ENCODE data around the gene SERPINA12. TPM values are rescaled to one million over a fixed set of nuclear protein-coding genes. Genes with fewer than 3 reads are reported as not detected.

The SERPINA12 gene
- total RNA-seq, 1 donor from 2014 or later = not detected

DNA sequence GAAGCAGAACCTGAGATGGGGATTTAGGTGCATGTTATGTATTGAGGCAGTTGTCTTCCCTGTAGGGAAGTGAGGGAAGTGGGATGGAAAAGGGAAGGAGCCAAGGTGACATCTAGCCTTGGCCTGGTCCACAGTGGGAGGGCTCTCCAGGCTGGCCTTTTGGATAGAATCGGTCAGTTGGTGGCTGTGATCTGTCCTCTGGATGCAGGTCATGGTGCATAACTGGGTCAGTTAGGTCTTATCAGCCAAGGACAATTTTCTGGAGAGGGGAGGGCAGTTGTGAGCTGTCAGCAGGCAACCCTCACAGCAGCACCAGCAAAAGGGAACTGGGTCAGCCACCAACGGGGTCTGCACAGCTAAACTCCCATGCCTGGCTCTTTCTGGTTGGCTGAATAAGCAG, 9.6 kb downstream of the SERPINA12 start:
- Histone ChIP-seq H3K9me3 (ENCODE audit: control insufficient read depth in 3 of 3, low read length in 3 of 3) (no peaks in the 10 kb centered on the region), H3K4me1 (ENCODE audit: control insufficient read depth in 3 of 3, insufficient read depth in 3 of 3, low read length in 3 of 3) (no peaks in the 10 kb centered on the region), H3K4me3 (ENCODE audit: low read length in 3 of 3) (no peak overlapping the region), H3K27me3 (ENCODE audit: control insufficient read depth in 3 of 3, insufficient read depth in 3 of 3, low read length in 3 of 3) (peaks cover 0 to 8% (median 0%) of the 10 kb centered on the region in 3 donors), H3K27ac (ENCODE audit: low read depth, low read length) (no peak overlapping the region), H3K36me3 (ENCODE audit: control insufficient read depth in 3 of 3, insufficient read depth in 3 of 3, low read length in 3 of 3) (no peaks in the 10 kb centered on the region), H3K9ac (ENCODE audit: low read depth in 1 of 3, low read length in 3 of 3) (no peak overlapping the region)

DNA sequence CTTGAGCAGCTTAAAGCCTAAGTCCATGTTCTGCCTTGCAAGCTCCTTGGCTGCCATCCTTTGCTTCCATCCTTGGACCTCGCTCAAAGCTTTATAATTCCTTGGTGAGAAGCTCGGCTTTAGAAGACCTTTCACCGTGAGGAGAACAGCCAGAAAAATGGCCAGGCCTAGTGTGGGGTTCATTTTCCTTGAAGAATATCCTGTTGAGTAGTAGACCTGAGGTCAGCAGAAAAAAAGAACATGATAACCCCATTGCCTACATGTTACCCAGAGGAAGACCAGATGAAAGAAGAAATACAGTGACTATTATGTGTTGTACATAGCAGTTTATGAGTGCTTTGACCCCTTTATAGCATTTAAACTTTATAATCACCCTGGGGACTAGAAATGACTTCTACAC, 11.1 kb downstream of the SERPINA12 start:
- Histone ChIP-seq H3K4me1 (ENCODE audit: control insufficient read depth in 3 of 3, insufficient read depth in 3 of 3, low read length in 3 of 3) (no peaks in the 10 kb centered on the region), H3K36me3 (ENCODE audit: control insufficient read depth in 3 of 3, insufficient read depth in 3 of 3, low read length in 3 of 3) (no peaks in the 10 kb centered on the region), H3K9ac (ENCODE audit: low read depth in 1 of 3, low read length in 3 of 3) (no peak overlapping the region), H3K9me3 (ENCODE audit: control insufficient read depth in 3 of 3, low read length in 3 of 3) (no peaks in the 10 kb centered on the region), H3K4me3 (ENCODE audit: low read length in 3 of 3) (no peak overlapping the region), H3K27ac (ENCODE audit: low read depth, low read length) (no peak overlapping the region), H3K27me3 (ENCODE audit: control insufficient read depth in 3 of 3, insufficient read depth in 3 of 3, low read length in 3 of 3) (peaks cover 0 to 7% (median 3%) of the 10 kb centered on the region in 3 donors)

DNA sequence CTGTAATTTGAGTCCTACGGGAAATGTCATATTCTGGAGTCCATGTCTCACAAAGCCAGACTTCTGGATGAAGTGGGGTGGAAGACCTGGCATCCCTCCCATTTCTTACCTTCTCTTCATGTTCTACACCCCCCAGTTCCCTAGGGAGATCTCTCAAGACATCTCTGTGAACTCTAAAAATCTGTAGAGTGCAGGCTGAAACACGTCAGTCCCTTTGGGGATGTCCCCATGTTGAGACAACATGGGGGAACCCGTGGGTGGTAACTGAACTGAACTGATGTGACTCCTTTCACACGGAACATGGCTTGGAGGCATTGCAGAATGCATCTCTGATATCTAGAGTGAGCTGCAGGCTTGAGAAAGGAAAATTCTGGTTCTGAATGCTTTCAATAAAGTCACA, 15.2 kb downstream of the SERPINA12 start:
- H3K4me1 ChIP-seq (ENCODE audit: control insufficient read depth in 3 of 3, insufficient read depth in 3 of 3, low read length in 3 of 3) = no peaks in the 10 kb centered on the region
- H3K27ac ChIP-seq (ENCODE audit: low read depth, low read length) = no peak overlapping the region
- no peak overlapping the region for H3K4me3 ChIP-seq (ENCODE audit: low read length in 3 of 3)
- peaks cover 0 to 24% (median 10%) of the 10 kb centered on the region in 3 donors for H3K27me3 ChIP-seq (ENCODE audit: control insufficient read depth in 3 of 3, insufficient read depth in 3 of 3, low read length in 3 of 3)
- H3K9me3 ChIP-seq (ENCODE audit: control insufficient read depth in 3 of 3, low read length in 3 of 3) = no peaks in the 10 kb centered on the region
- no peaks in the 10 kb centered on the region for H3K36me3 ChIP-seq (ENCODE audit: control insufficient read depth in 3 of 3, insufficient read depth in 3 of 3, low read length in 3 of 3)
- H3K9ac ChIP-seq (ENCODE audit: low read depth in 1 of 3, low read length in 3 of 3) = no peak overlapping the region

DNA sequence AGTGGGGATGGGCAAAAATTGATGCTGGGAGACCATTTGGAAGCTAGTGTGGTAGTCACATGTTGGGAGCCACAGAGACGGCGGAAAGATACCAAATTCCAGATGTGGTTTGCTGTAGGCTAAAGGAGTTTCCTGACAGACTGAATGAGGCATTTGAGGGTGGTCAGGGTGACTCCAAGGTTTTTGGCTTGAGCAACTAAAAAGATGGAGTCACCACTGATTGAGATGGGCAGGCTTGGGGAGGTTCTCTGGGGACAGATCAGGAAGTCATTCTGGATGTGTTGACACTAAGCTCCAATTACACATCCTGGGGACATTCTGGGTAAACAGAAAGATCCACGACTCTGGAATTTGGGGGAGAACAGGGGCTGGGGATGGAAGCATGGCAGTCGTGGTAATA, 17.8 kb downstream of the SERPINA12 start:
- H3K4me3 ChIP-seq (ENCODE audit: low read length in 3 of 3) = no peak overlapping the region
- H3K4me1 ChIP-seq (ENCODE audit: control insufficient read depth in 3 of 3, insufficient read depth in 3 of 3, low read length in 3 of 3) = peaks cover 0 to 3% (median 1%) of the 10 kb centered on the region in 3 donors
- H3K9ac ChIP-seq (ENCODE audit: low read depth in 1 of 3, low read length in 3 of 3) = no peak overlapping the region
- no peak overlapping the region for H3K27ac ChIP-seq (ENCODE audit: low read depth, low read length)
- no peaks in the 10 kb centered on the region for H3K36me3 ChIP-seq (ENCODE audit: control insufficient read depth in 3 of 3, insufficient read depth in 3 of 3, low read length in 3 of 3)
- peaks cover 9 to 35% (median 22%) of the 10 kb centered on the region in 3 donors for H3K27me3 ChIP-seq (ENCODE audit: control insufficient read depth in 3 of 3, insufficient read depth in 3 of 3, low read length in 3 of 3)
- H3K9me3 ChIP-seq (ENCODE audit: control insufficient read depth in 3 of 3, low read length in 3 of 3) = no peaks in the 10 kb centered on the region

DNA sequence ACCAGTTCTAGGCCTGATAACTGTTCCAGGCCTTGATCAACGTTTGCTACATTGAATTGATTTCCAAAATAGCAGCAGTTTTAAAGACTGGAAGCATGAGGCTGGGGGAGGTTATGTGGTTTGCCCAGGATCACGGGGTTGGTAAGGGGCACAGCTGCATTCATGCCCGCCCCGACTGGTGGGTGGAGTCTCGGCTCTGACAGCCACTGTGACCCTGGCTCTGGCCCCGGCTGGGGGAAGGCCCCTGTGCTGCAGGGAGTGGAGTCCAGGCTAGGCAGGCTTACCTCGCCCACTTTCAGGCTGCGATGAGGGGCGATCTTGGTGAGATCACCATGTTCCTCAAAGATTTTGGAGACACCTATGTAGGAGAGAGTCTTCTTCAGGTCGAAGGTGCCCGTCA, 19.9 kb downstream of the SERPINA12 start:
- H3K4me1 ChIP-seq (ENCODE audit: control insufficient read depth in 3 of 3, insufficient read depth in 3 of 3, low read length in 3 of 3) = peaks cover 0 to 8% (median 8%) of the 10 kb centered on the region in 3 donors
- H3K36me3 ChIP-seq (ENCODE audit: control insufficient read depth in 3 of 3, insufficient read depth in 3 of 3, low read length in 3 of 3) = no peaks in the 10 kb centered on the region
- H3K9me3 ChIP-seq (ENCODE audit: control insufficient read depth in 3 of 3, low read length in 3 of 3) = no peaks in the 10 kb centered on the region
- no peak overlapping the region for H3K9ac ChIP-seq (ENCODE audit: low read depth in 1 of 3, low read length in 3 of 3)
- H3K27me3 ChIP-seq (ENCODE audit: control insufficient read depth in 3 of 3, insufficient read depth in 3 of 3, low read length in 3 of 3) = peaks cover 12 to 51% (median 32%) of the 10 kb centered on the region in 3 donors
- no peak overlapping the region for H3K27ac ChIP-seq (ENCODE audit: low read depth, low read length)
- H3K4me3 ChIP-seq (ENCODE audit: low read length in 3 of 3) = no peak overlapping the region

DNA sequence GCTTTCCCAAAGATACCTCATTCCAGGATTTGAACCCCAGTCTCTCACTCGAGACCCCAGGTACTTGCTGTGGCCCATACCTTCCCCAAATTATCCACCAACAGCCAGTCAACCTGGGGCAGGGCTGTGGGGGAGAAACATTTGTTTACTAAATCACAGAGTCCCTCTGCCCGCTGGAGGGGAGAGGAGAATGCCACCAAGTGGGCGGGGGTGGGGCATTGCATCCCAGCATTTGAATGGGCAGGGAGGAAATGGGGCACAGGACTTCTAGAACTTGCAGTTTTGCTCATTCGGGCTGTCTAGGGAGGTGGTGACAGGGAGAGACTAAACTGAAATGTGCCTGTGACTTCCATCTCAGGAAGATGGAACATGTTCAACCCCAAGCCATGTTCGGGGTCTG, 22.4 kb downstream of the SERPINA12 start:
- Histone ChIP-seq H3K27me3 (ENCODE audit: control insufficient read depth in 3 of 3, insufficient read depth in 3 of 3, low read length in 3 of 3) (peaks cover 12 to 38% (median 30%) of the 10 kb centered on the region in 3 donors), H3K9me3 (ENCODE audit: control insufficient read depth in 3 of 3, low read length in 3 of 3) (no peaks in the 10 kb centered on the region), H3K9ac (ENCODE audit: low read depth in 1 of 3, low read length in 3 of 3) (no peak overlapping the region), H3K4me3 (ENCODE audit: low read length in 3 of 3) (no peak overlapping the region), H3K4me1 (ENCODE audit: control insufficient read depth in 3 of 3, insufficient read depth in 3 of 3, low read length in 3 of 3) (peaks cover 0 to 8% (median 8%) of the 10 kb centered on the region in 3 donors), H3K27ac (ENCODE audit: low read depth, low read length) (no peak overlapping the region), H3K36me3 (ENCODE audit: control insufficient read depth in 3 of 3, insufficient read depth in 3 of 3, low read length in 3 of 3) (no peaks in the 10 kb centered on the region)

DNA sequence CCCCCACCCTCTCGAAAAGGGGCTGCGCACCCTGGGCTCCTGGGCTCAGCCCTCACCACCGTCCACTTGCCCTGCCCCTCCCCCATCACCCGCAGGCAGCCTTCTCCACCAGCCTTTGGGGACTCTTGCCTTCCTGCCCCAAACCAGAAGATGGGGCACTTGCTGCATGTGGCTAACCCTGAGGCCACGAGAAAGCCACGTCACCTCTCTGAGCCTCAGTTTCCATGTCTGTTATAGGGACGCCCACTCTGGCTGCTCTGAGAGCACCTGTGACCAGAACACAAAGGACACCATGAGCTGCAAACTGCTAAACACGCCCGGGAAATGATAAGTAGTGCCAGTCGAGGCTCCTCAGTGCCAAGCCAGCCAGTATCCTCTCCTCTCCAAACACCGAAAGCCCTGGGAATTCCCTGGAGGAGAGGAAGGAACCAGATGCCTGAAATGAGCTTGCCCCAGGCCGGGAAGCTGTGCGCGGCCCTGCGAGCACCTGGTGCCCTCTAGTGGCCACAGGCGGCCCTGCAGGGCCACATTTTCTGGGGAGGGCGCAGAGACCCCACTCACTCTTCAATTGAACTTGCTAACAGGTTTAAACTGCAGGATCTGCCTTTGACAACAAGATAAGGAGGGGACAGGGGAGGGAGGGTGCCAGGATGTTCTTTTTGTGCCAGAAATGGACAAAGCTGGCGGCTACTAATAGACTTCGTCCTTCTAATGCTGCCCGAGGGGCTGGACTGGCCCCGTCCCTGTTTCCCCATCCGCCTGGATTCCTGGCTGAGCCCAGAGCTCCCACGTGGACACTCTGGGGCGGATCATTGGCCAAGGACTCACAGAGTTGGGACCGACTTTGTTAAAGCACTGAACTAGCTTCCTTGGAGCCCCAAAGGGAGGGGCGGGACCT, 23.1 kb downstream of the SERPINA12 start:
- H3K36me3 ChIP-seq (ENCODE audit: control insufficient read depth in 3 of 3, insufficient read depth in 3 of 3, low read length in 3 of 3) = no peaks in the 10 kb centered on the region
- H3K27me3 ChIP-seq (ENCODE audit: control insufficient read depth in 3 of 3, insufficient read depth in 3 of 3, low read length in 3 of 3) = peaks cover 12 to 38% (median 30%) of the 10 kb centered on the region in 3 donors
- peak overlapping the region in 1 of 3 donors; percentile 33 for H3K9ac ChIP-seq (ENCODE audit: low read depth in 1 of 3, low read length in 3 of 3)
- H3K4me3 ChIP-seq (ENCODE audit: low read length in 3 of 3) = peak overlapping the region in 1 of 3 donors; percentile 13
- peaks cover 0 to 8% (median 8%) of the 10 kb centered on the region in 3 donors for H3K4me1 ChIP-seq (ENCODE audit: control insufficient read depth in 3 of 3, insufficient read depth in 3 of 3, low read length in 3 of 3)
- H3K27ac ChIP-seq (ENCODE audit: low read depth, low read length) = no peak overlapping the region
- H3K9me3 ChIP-seq (ENCODE audit: control insufficient read depth in 3 of 3, low read length in 3 of 3) = no peaks in the 10 kb centered on the region

DNA sequence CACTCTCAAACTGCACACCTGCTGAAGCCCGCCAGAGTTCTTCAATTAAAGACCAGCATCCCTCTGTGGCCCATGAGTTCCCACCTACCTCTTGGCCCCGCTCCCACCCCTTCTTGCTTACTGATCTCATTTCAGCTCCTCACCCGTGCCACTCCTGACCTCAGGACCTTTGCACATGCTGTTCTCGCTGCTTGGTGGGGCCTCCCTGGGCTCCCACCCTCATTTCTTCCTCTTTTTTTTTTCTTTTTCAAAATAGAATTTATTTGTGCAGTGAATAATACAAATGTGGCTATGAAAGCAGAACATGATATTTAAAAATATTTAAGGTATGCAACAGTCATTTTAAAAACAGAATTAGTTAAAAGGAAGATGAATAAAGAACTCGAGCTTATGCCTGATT, 24.8 kb downstream of the SERPINA12 start:
- Histone ChIP-seq H3K9ac (ENCODE audit: low read depth in 1 of 3, low read length in 3 of 3) (no peak overlapping the region), H3K27me3 (ENCODE audit: control insufficient read depth in 3 of 3, insufficient read depth in 3 of 3, low read length in 3 of 3) (peaks cover 12 to 28% (median 24%) of the 10 kb centered on the region in 3 donors), H3K27ac (ENCODE audit: low read depth, low read length) (no peak overlapping the region)

DNA sequence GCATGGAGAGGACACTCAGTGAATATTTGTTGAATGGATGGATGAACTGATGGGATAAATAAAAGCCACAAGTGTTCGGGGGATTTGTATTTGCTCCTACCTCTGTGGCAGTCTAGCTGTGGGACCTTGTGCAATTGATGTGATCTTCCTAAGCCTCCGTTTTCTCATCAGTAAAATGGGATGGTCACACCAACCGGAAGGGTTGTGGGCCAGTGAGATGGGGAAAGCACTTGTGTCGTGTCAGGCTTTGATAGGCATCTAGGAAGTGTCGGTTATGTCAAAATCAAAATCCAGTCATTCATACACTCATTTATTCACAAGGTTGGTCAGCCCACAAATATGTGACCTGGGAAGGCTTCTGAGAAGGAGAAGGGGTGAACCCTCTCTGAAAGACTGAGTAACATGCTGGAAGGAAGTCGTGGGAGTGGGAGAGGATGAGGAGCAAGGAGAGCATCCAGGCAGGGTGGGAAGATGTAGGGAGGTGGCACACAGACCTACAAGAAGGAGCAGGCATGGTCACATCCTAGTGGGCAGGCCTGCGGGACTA, 25.5 kb downstream of the SERPINA12 start:
- no peak overlapping the region for H3K4me3 ChIP-seq (ENCODE audit: low read length in 3 of 3)
- H3K27ac ChIP-seq (ENCODE audit: low read depth, low read length) = no peak overlapping the region
- no peak overlapping the region for H3K9ac ChIP-seq (ENCODE audit: low read depth in 1 of 3, low read length in 3 of 3)
- no peaks in the 10 kb centered on the region for H3K36me3 ChIP-seq (ENCODE audit: control insufficient read depth in 3 of 3, insufficient read depth in 3 of 3, low read length in 3 of 3)
- peaks cover 3 to 11% (median 3%) of the 10 kb centered on the region in 3 donors for H3K9me3 ChIP-seq (ENCODE audit: control insufficient read depth in 3 of 3, low read length in 3 of 3)
- peaks cover 12 to 28% (median 22%) of the 10 kb centered on the region in 3 donors for H3K27me3 ChIP-seq (ENCODE audit: control insufficient read depth in 3 of 3, insufficient read depth in 3 of 3, low read length in 3 of 3)
- peaks cover 0 to 8% (median 8%) of the 10 kb centered on the region in 3 donors for H3K4me1 ChIP-seq (ENCODE audit: control insufficient read depth in 3 of 3, insufficient read depth in 3 of 3, low read length in 3 of 3)

More for the DNA sequence above, 24.8 kb downstream of the SERPINA12 start:
- peaks cover 0 to 8% (median 8%) of the 10 kb centered on the region in 3 donors for H3K4me1 ChIP-seq (ENCODE audit: control insufficient read depth in 3 of 3, insufficient read depth in 3 of 3, low read length in 3 of 3)
- H3K9me3 ChIP-seq (ENCODE audit: control insufficient read depth in 3 of 3, low read length in 3 of 3) = peaks cover 0 to 6% (median 0%) of the 10 kb centered on the region in 3 donors
- H3K36me3 ChIP-seq (ENCODE audit: control insufficient read depth in 3 of 3, insufficient read depth in 3 of 3, low read length in 3 of 3) = no peaks in the 10 kb centered on the region
- H3K4me3 ChIP-seq (ENCODE audit: low read length in 3 of 3) = no peak overlapping the region

DNA sequence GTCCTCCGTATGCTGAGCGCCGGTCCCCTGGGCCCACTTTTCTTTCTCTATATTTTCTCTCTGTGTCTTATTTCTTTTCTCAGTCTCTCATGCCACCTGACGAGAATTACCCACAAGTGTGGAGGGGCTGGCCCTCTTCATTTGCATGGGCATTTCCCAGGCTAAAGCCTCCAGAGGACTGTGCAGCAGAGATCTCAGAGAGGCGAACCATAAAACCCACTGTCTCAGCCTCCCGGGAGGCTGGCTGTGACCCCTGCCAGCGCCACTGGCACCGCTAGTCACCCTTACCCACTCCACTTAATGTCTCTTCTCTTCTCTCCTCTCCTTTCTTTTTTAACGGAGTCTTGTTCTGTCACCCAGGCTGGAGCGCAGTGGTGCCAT, 26.2 kb downstream of the SERPINA12 start:
- Histone ChIP-seq H3K27ac (ENCODE audit: low read depth, low read length) (no peak overlapping the region), H3K4me1 (ENCODE audit: control insufficient read depth in 3 of 3, insufficient read depth in 3 of 3, low read length in 3 of 3) (peaks cover 0 to 8% (median 8%) of the 10 kb centered on the region in 3 donors), H3K36me3 (ENCODE audit: control insufficient read depth in 3 of 3, insufficient read depth in 3 of 3, low read length in 3 of 3) (no peaks in the 10 kb centered on the region), H3K27me3 (ENCODE audit: control insufficient read depth in 3 of 3, insufficient read depth in 3 of 3, low read length in 3 of 3) (peaks cover 12 to 28% (median 22%) of the 10 kb centered on the region in 3 donors), H3K9ac (ENCODE audit: low read depth in 1 of 3, low read length in 3 of 3) (no peak overlapping the region), H3K4me3 (ENCODE audit: low read length in 3 of 3) (no peak overlapping the region), H3K9me3 (ENCODE audit: control insufficient read depth in 3 of 3, low read length in 3 of 3) (peaks cover 3 to 12% (median 8%) of the 10 kb centered on the region in 3 donors)
